NCI-H2196 (cell line): ENCODE results near the gene MBTD1.

ENCODE experiments used
- DNase-seq: peaks from one replicate; lab custom pipeline; 2025; ENCODE audit not compliant: unreplicated experiment; lab: John Stamatoyannopoulos, UW

MBTD1 gene

GRCh38 chr17:51152766-51153209, 107.1 kb downstream of the MBTD1 start:
- DNase-seq = peak; percentile 17

GRCh38 chr17:51150932-51151331, 108.9 kb downstream of the MBTD1 start:
- no peak for DNase-seq

- DNase-seq = no peak
Measured at GRCh38 chr17:51149163-51149562, 110.7 kb downstream of the MBTD1 start.

- DNase-seq = no peak
Measured at GRCh38 chr17:51147650-51148049, 112.2 kb downstream of the MBTD1 start.

- DNase-seq = no peak
Measured at GRCh38 chr17:51144266-51145022, 115.4 kb downstream of the MBTD1 start.

- no peak for DNase-seq
Measured at GRCh38 chr17:51142597-51142996, 117.3 kb downstream of the MBTD1 start.

GRCh38 chr17:51135956-51136355, 123.9 kb downstream of the MBTD1 start:
- DNase-seq = no peak

GRCh38 chr17:51133365-51133764, 126.5 kb downstream of the MBTD1 start:
- DNase-seq = no peak

GRCh38 chr17:51132964-51133319, 126.9 kb downstream of the MBTD1 start:
- no peak for DNase-seq

- no peak for DNase-seq
Measured at GRCh38 chr17:51128076-51128475, 131.8 kb downstream of the MBTD1 start.
